PFSK-1 (cell line): ENCODE measurements around the gene EIF2A. TPM values are rescaled to one million over a fixed set of nuclear protein-coding genes. Genes with fewer than 3 reads are reported as not detected.

Source experiments
- FOXP2 ChIP-seq: optimal IDR thresholded peaks from 2 replicates; pipeline ENCODE3; 2011; ENCODE audit warnings: borderline replicate concordance, control low read depth, inconsistent platforms; ENCODE audit not compliant: insufficient read depth; ENCODE audit errors: extremely low read length, extremely low read depth
- POLR2AphosphoS5 ChIP-seq: IDR thresholded peaks from 2 replicates; pipeline ENCODE4 v1.6.1; 2012; ENCODE audit warnings: low read depth, mild to moderate bottlenecking, control low read depth, low read length, moderate library complexity
- REST ChIP-seq, 2 experiments: IDR thresholded peaks; 2 replicates each; pipeline versions ENCODE4 v1.6.1 to v1.8.0; 2011 to 2012; ENCODE audit warnings: low read depth in 2 of 2, low read length in 2 of 2, control low read depth in 1 of 2, inconsistent platforms in 1 of 2, mild to moderate bottlenecking in 1 of 2, moderate library complexity in 1 of 2; ENCODE audit not compliant: insufficient read depth in 1 of 2
- SIN3A ChIP-seq: IDR thresholded peaks from 2 replicates; pipeline ENCODE4 v1.6.1; 2012; ENCODE audit warnings: mild to moderate bottlenecking, low read length, moderate library complexity, borderline replicate concordance; ENCODE audit not compliant: insufficient read depth
- TAF1 ChIP-seq: IDR thresholded peaks from 2 replicates; pipeline ENCODE4 v1.6.1; 2012; ENCODE audit warnings: low read length, control low read depth, borderline replicate concordance; ENCODE audit not compliant: insufficient read depth
- polyA plus RNA-seq: library from polyadenylated mRNA; unstranded; fragments of >200 nt; gene quantifications from one replicate; pipeline ENCODE4 v1.2.1, GENCODE V29; 2012; ENCODE audit warnings: low read depth, missing spikeins; ENCODE audit not compliant: insufficient read length

EIF2A gene
- polyA plus RNA-seq = 38.8 TPM

- peak; percentile 54 for TF ChIP-seq FOXP2
- 0 out of 4 replicates have a peak, but pooled peaks of 1 of the 2 experiments have one; percentile 47 for TF ChIP-seq REST (IDR thresholded peaks at IDR 0.05; ENCODE audit: insufficient read depth in 1 of 2, low read depth in 2 of 2, low read length in 2 of 2)
- peak; percentile 79; the same call in 1 of the 2 replicates for TF ChIP-seq TAF1
- peak; percentile 94 for TF ChIP-seq POLR2AphosphoS5
- TF ChIP-seq SIN3A = peak; percentile 13; the same call in 1 of the 2 replicates
Observed at GRCh38 chr3:150546226-150547044, at the start of gene EIF2A, which contains the start of gene SERP1. EIF2A (plus strand) TSS chr3:150546787; CDS start chr3:150546803, 16 bp downstream. SERP1 (minus strand) TSS chr3:150546496; CDS start chr3:150546135, 361 bp downstream.

GRCh38 chr3:150497956-150498355 is 48.6 kb upstream of the EIF2A start:
- TF ChIP-seq REST (IDR thresholded peaks at IDR 0.05; ENCODE audit: insufficient read depth in 1 of 2, low read depth in 2 of 2, low read length in 2 of 2) (no peak), POLR2AphosphoS5 (no peak), FOXP2 (no peak), TAF1 (no peak), SIN3A (no peak)

- TF ChIP-seq TAF1 (no peak), FOXP2 (no peak), POLR2AphosphoS5 (no peak), SIN3A (no peak), REST (IDR thresholded peaks at IDR 0.05; ENCODE audit: insufficient read depth in 1 of 2, low read depth in 2 of 2, low read length in 2 of 2) (no peak)
Observed at GRCh38 chr3:150503402-150504099, 43.0 kb upstream of the EIF2A start.

- TF ChIP-seq POLR2AphosphoS5 (no peak), FOXP2 (no peak), TAF1 (no peak), REST (IDR thresholded peaks at IDR 0.05; ENCODE audit: insufficient read depth in 1 of 2, low read depth in 2 of 2, low read length in 2 of 2) (no peak), SIN3A (no peak)
Observed at GRCh38 chr3:150504483-150504882, 42.1 kb upstream of the EIF2A start.
